CD4-positive, alpha-beta T cell treated with Interleukin-17A for 4 hours (primary cell): ENCODE measurements around the gene STAT6.

Source experiments
- DNase-seq: peaks from one replicate; pipeline ENCODE4 v3.0.0-alpha.2; 2020; ENCODE audit warnings: mixed read lengths

STAT6 gene

DNA sequence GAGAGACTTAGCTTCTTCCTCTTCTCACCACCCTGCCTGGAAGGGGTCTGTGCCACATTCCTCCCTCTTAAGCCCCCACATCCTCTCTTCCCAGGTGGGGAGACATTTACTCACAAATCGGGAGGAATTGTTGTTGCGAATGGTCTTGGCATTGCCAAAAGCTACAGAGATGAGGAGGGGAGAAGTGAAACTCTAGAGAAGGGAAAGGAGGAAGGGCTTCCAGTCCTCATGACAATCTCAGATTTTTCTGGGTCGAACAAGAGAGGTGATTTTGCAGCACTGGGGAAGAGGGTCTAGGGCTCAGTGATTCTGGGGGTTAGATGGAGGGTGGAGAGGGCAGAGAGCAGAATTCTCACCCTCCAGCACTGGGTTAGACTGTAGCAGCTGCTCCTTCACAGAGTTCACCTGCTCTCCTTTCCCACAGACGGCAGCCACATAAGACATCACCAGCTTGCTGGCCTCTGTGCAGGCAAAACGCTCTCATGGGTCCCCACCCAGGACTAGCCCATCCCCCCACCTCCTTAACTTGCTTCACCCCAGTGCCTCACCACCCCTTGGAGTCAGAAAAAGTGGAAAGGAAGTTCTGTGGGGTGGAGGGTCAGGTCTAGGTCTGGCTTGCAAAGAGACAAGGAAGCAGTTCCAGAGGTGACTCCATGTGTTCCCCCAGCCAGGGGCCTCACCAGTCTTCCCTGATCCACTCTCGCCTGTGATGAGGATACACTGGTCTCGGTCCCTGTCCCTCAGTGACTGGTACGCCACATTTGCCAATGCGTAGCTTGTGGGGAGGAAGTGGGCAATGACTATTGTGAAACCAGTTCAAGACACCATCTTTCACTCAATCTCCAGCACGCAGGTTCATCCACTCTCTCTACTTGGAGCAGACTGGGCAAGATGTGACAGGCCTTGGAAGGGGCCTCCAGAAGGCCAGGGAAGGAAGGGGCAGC is 63.9 kb downstream of the STAT6 start:
- DNase-seq: peak; percentile 39

- DNase-seq: no peak
Observed at GRCh38 chr12:57046086-57046791, 64.9 kb downstream of the STAT6 start.
